SK-N-SH treated with all-trans-retinoic acid at 6 μM for 48 hours (cell line): ENCODE results near the gene ESYT2.

Experiments
- ATAC-seq: fragments of 200-7000 bp; cut with Tn5 transposase; 3 replicates; pipeline ENCODE4 v1.9.1; 2020; ENCODE audit warnings: mild to moderate bottlenecking, moderate library complexity
- ARNTL ChIP-seq: fragments of 450-650 bp; formaldehyde crosslinking; IDR thresholded peaks from 2 replicates; pipeline ENCODE4 v1.5.0; 2020; ENCODE audit warnings: low read depth, mild to moderate bottlenecking, moderate library complexity, borderline replicate concordance
- BACH2 ChIP-seq: fragments of 250-450 bp; sonication (Bioruptor Pico); IDR thresholded peaks from 2 replicates; pipeline ENCODE4 v1.9.0; 2021; ENCODE audit warnings: mild to moderate bottlenecking, borderline replicate concordance
- CREB5 ChIP-seq: fragments of 250-450 bp; sonication (Bioruptor Pico); IDR thresholded peaks from 2 replicates; pipeline ENCODE4 v1.5.1; 2020; ENCODE audit warnings: low read depth, mild to moderate bottlenecking, moderate library complexity
- CSDC2 ChIP-seq: fragments of 250-450 bp; sonication (Bioruptor Pico); IDR thresholded peaks from 2 replicates; pipeline ENCODE4 v1.5.0; 2020; ENCODE audit warnings: mild to moderate bottlenecking, moderate library complexity
- CSRNP3 ChIP-seq: fragments of 250-450 bp; sonication (Bioruptor Pico); IDR thresholded peaks from 2 replicates; pipeline ENCODE4 v1.5.1; 2021; ENCODE audit warnings: mild to moderate bottlenecking, moderate library complexity
- ESRRG ChIP-seq: fragments of 250-450 bp; sonication (Bioruptor Pico); IDR thresholded peaks from 2 replicates; pipeline ENCODE4 v1.6.1; 2021; ENCODE audit warnings: mild to moderate bottlenecking
- GLIS3 ChIP-seq: fragments of 250-450 bp; sonication (Bioruptor Pico); IDR thresholded peaks from 2 replicates; pipeline ENCODE4 v1.5.0; 2020; ENCODE audit warnings: mild to moderate bottlenecking, moderate library complexity
- ISL1 ChIP-seq: fragments of 250-450 bp; sonication (Bioruptor Pico); IDR thresholded peaks from 2 replicates; pipeline ENCODE4 v2.1.2; 2022; ENCODE audit warnings: mild to moderate bottlenecking, moderate library complexity
- OSR1 ChIP-seq: fragments of 250-450 bp; sonication (Bioruptor Pico); IDR thresholded peaks from 2 replicates; pipeline ENCODE4 v1.8.0; 2022; ENCODE audit warnings: moderate library complexity, mild to moderate bottlenecking, inconsistent platforms
- PATZ1 ChIP-seq: fragments of 250-450 bp; sonication (Bioruptor Pico); IDR thresholded peaks from 2 replicates; pipeline ENCODE4 v1.8.0; 2020; ENCODE audit warnings: mild to moderate bottlenecking, moderate library complexity, borderline replicate concordance
- POU6F1 ChIP-seq: fragments of 250-450 bp; sonication (Bioruptor Pico); IDR thresholded peaks from 2 replicates; pipeline ENCODE4 v1.8.0; 2021; ENCODE audit warnings: low read depth, mild to moderate bottlenecking, moderate library complexity, borderline replicate concordance
- PPARA ChIP-seq: fragments of 250-450 bp; sonication (Bioruptor Pico); IDR thresholded peaks from 2 replicates; pipeline ENCODE4 v1.5.0; 2020; ENCODE audit warnings: mild to moderate bottlenecking, borderline replicate concordance
- RARB ChIP-seq: fragments of 250-450 bp; sonication (Bioruptor Pico); IDR thresholded peaks from 2 replicates; pipeline ENCODE4 v1.8.0; 2021; ENCODE audit warnings: mild to moderate bottlenecking, moderate library complexity
- SNAI2 ChIP-seq: fragments of 250-450 bp; sonication (Bioruptor Pico); IDR thresholded peaks from 2 replicates; pipeline ENCODE4 v1.5.0; 2020; ENCODE audit warnings: mild to moderate bottlenecking, moderate library complexity
- TCF4 ChIP-seq: fragments of 250-450 bp; sonication (Bioruptor Pico); IDR thresholded peaks from 2 replicates; pipeline ENCODE4 v1.8.0; 2021; ENCODE audit warnings: mild to moderate bottlenecking, moderate library complexity, borderline replicate concordance
- TOX ChIP-seq: fragments of 250-450 bp; sonication (Bioruptor Pico); IDR thresholded peaks from 2 replicates; pipeline ENCODE4 v1.8.0; 2021; ENCODE audit warnings: mild to moderate bottlenecking, moderate library complexity, borderline replicate concordance
- TSHZ2 ChIP-seq: fragments of 250-450 bp; sonication (Bioruptor Pico); IDR thresholded peaks from 2 replicates; pipeline ENCODE4 v1.5.0; 2020; ENCODE audit warnings: mild to moderate bottlenecking, moderate library complexity
- ZC3H10 ChIP-seq: fragments of 250-450 bp; sonication (Bioruptor Pico); IDR thresholded peaks from 2 replicates; pipeline ENCODE4 v1.5.1; 2021; ENCODE audit warnings: mild to moderate bottlenecking, moderate library complexity
- ZFP3 ChIP-seq: fragments of 250-450 bp; sonication (Bioruptor Pico); IDR thresholded peaks from 2 replicates; pipeline ENCODE4 v1.5.0; 2020; ENCODE audit warnings: mild to moderate bottlenecking, moderate library complexity
- ZFP30 ChIP-seq: fragments of 450-650 bp; formaldehyde crosslinking; IDR thresholded peaks from 2 replicates; pipeline ENCODE4 v1.5.0; 2022; ENCODE audit warnings: mild to moderate bottlenecking, moderate library complexity
- ZNF565 ChIP-seq: fragments of 450-650 bp; formaldehyde crosslinking; conservative IDR thresholded peaks from 2 replicates; pipeline ENCODE4 v1.5.0; 2020; ENCODE audit warnings: low read depth, mild to moderate bottlenecking, moderate library complexity
- ZNF70 ChIP-seq: fragments of 450-650 bp; formaldehyde crosslinking; IDR thresholded peaks from 2 replicates; pipeline ENCODE4 v1.5.0; 2020; ENCODE audit warnings: mild to moderate bottlenecking, moderate library complexity

Gene ESYT2

GRCh38 chr7:158765020-158765419, 64.3 kb downstream of the ESYT2 start (continued):
- TF ChIP-seq TOX (CRISPR knock-in tag): no peak
- TF ChIP-seq ZNF565 (CRISPR knock-in tag): no peak
- no peak for TF ChIP-seq PPARA (CRISPR knock-in tag)
- TF ChIP-seq GLIS3 (CRISPR knock-in tag): no peak
- no peak for TF ChIP-seq PATZ1 (CRISPR knock-in tag)
- no peak for TF ChIP-seq SNAI2 (CRISPR knock-in tag)
- TF ChIP-seq ZNF70 (CRISPR knock-in tag): no peak
- TF ChIP-seq OSR1 (CRISPR knock-in tag): no peak
- TF ChIP-seq, all 23 proteins: peak for 0

- ATAC-seq: no peak
- no peak for TF ChIP-seq BACH2 (CRISPR knock-in tag)
- TF ChIP-seq ISL1 (CRISPR knock-in tag): no peak
- no peak for TF ChIP-seq ZNF565 (CRISPR knock-in tag)
- TF ChIP-seq PATZ1 (CRISPR knock-in tag): no peak
- TF ChIP-seq ESRRG (CRISPR knock-in tag): no peak
- TF ChIP-seq PPARA (CRISPR knock-in tag): no peak
- TF ChIP-seq OSR1 (CRISPR knock-in tag): no peak
- TF ChIP-seq POU6F1 (CRISPR knock-in tag): no peak
- no peak for TF ChIP-seq CSDC2 (CRISPR knock-in tag)
- TF ChIP-seq SNAI2 (CRISPR knock-in tag): no peak
- TF ChIP-seq ARNTL (CRISPR knock-in tag): no peak
- TF ChIP-seq CSRNP3 (CRISPR knock-in tag): no peak
- no peak for TF ChIP-seq TSHZ2 (CRISPR knock-in tag)
- no peak for TF ChIP-seq RARB
- no peak for TF ChIP-seq ZC3H10 (CRISPR knock-in tag)
- no peak for TF ChIP-seq ZFP3 (CRISPR knock-in tag)
- no peak for TF ChIP-seq ZFP30
- TF ChIP-seq GLIS3 (CRISPR knock-in tag): no peak
These were observed 65.8 kb downstream of the ESYT2 start for GRCh38 chr7:158763454-158764033.

GRCh38 chr7:158761945-158762344, 67.4 kb downstream of the ESYT2 start:
- no peak for ATAC-seq
- TF ChIP-seq RARB: no peak
- no peak for TF ChIP-seq SNAI2 (CRISPR knock-in tag)
- TF ChIP-seq CSRNP3 (CRISPR knock-in tag): no peak
- TF ChIP-seq ZC3H10 (CRISPR knock-in tag): no peak
- no peak for TF ChIP-seq CREB5
- TF ChIP-seq ZFP30: no peak
- TF ChIP-seq TCF4: no peak
- no peak for TF ChIP-seq POU6F1 (CRISPR knock-in tag)
- TF ChIP-seq BACH2 (CRISPR knock-in tag): no peak
- TF ChIP-seq ZNF70 (CRISPR knock-in tag): no peak
- no peak for TF ChIP-seq ISL1 (CRISPR knock-in tag)
